HUES48 (cell line): Measurements from ENCODE around the gene CEP70.
"Not testable (repeated sequence)": the region's sequence is repeated elsewhere in the genome, so short reads cannot be mapped to it uniquely, and the experiment has no call there.

Experiments used
- H3K27ac ChIP-seq: one replicate; pipeline ENCODE4 v1.7.0; 2013; ENCODE audit warnings: low read depth, low read length, inconsistent platforms
- H3K27me3 ChIP-seq: 2 replicates; pipeline ENCODE4 v1.6.1; 2013; ENCODE audit warnings: mild to moderate bottlenecking, low read length; ENCODE audit not compliant: control insufficient read depth, insufficient read depth
- H3K36me3 ChIP-seq: 2 replicates; pipeline ENCODE4 v1.6.1; 2013; ENCODE audit warnings: low read length; ENCODE audit not compliant: control insufficient read depth, insufficient read depth
- H3K4me1 ChIP-seq: 2 replicates; pipeline ENCODE4 v1.6.1; 2013; ENCODE audit warnings: mild to moderate bottlenecking, low read length; ENCODE audit not compliant: control insufficient read depth, insufficient read depth
- H3K4me3 ChIP-seq: 2 replicates; pipeline ENCODE4 v1.5.1; 2013; ENCODE audit warnings: mild to moderate bottlenecking, low read depth, low read length
- H3K9ac ChIP-seq: 2 replicates; pipeline ENCODE4 v1.6.1; 2013; ENCODE audit warnings: mild to moderate bottlenecking, low read depth, low read length, moderate library complexity
- H3K9me3 ChIP-seq: 2 replicates; pipeline ENCODE4 v1.6.1; 2013; ENCODE audit warnings: low read length; ENCODE audit not compliant: control insufficient read depth, insufficient read depth

CEP70 gene

DNA sequence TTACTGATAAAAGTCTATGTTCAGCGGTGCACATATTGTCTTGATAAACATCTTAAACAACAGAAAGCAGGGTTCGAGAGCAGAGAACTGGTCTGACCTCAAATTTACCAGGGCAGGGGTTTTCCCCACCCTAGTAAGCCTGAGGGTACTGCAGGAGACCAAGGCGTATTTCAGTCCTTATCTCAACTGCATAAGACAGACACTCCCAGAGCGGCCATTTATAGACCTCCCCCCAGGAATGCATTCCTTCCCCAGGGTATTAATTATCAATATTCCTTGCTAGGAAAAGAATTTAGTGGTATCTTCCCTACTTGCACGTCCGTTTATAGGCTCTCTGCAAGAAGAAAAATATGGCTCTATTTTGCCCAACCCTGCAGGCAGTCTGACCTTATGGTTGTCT is 107.5 kb downstream of the CEP70 start:
- not testable (repeated sequence) for H3K4me1 ChIP-seq, H3K9ac ChIP-seq, H3K4me3 ChIP-seq, H3K36me3 ChIP-seq, H3K27me3 ChIP-seq, H3K27ac ChIP-seq
- H3K9me3 ChIP-seq, result peaks cover 35% of the 10 kb centered on the region

DNA sequence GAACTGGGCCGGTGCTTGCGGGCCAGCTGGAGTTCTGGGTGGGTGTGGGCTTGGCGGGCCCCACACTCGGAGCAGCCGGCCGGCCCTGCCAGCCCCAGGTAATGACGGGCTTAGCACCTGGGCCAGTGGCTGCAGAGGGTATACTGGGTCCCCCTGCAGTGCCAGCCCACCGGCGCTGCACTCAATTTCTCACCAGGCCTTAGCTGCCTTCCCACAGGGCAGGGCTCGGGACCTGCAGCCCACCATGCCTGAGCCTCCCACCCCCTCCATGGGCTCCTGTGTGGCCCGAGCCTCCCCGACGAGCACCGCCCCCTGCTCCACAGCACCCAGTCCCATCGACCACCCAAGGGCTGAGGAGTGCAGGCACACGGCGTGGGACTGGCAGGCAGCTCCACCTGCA is 109.4 kb downstream of the CEP70 start:
- H3K9me3 ChIP-seq, result peaks cover 29% of the 10 kb centered on the region
- H3K27ac ChIP-seq, H3K9ac ChIP-seq, H3K4me1 ChIP-seq, H3K4me3 ChIP-seq, H3K36me3 ChIP-seq, H3K27me3 ChIP-seq: not testable (repeated sequence)

DNA sequence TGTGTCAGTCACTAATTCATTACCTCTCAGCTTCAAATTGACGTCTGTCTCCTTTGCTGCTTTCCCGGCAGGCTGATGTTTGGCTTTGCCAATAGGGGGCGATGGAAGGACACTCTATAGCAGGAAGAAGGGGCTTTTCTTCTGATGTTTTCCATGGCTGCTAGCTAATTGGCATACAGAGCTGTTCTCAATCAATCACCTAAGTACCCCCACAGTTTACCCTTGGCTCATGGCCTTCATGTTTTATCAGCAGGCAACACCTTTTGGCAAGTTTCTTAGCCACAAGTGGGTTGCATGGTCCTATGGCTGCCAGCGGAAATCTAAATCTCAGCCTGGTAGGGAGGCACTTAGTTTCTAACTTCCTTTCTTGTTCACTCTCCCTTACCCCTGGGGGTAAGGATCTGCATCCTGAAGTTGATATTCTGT is 114.6 kb downstream of the CEP70 start:
- Histone ChIP-seq H3K27ac (no peak overlapping the region), H3K4me1 (no peaks in the 10 kb centered on the region), H3K36me3 (peaks cover 13% of the 10 kb centered on the region; the same call in 1 of the 2 replicates), H3K9ac (no peak overlapping the region), H3K9me3 (0 out of 2 replicates have a peak, but pooled peaks cover 6% of the 10 kb centered on the region), H3K27me3 (no peaks in the 10 kb centered on the region), H3K4me3 (no peak overlapping the region)

DNA sequence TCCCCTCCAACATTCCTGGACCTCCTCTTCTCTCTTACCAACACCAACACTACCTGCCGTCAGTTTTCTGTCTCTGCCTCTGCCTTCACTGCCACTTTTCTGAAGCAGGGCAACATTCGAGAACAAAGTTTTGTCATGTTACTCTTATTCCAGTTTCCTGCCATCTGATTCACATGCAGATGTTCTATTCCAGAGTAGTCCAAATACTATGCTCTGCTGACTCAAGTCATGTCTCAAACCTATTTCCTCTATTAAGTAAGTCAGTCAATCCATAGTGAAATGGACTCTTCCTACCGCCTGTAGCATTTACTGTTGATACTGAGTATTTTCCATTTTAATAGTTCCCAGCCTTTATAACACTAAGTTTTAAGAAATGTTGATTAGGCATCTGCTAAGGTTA is 116.3 kb downstream of the CEP70 start:
- Histone ChIP-seq H3K36me3 (peaks cover 16% of the 10 kb centered on the region; the same call in 1 of the 2 replicates), H3K4me1 (no peaks in the 10 kb centered on the region), H3K27me3 (no peaks in the 10 kb centered on the region), H3K4me3 (no peak overlapping the region), H3K9me3 (no peaks in the 10 kb centered on the region), H3K9ac (no peak overlapping the region), H3K27ac (no peak overlapping the region)

DNA sequence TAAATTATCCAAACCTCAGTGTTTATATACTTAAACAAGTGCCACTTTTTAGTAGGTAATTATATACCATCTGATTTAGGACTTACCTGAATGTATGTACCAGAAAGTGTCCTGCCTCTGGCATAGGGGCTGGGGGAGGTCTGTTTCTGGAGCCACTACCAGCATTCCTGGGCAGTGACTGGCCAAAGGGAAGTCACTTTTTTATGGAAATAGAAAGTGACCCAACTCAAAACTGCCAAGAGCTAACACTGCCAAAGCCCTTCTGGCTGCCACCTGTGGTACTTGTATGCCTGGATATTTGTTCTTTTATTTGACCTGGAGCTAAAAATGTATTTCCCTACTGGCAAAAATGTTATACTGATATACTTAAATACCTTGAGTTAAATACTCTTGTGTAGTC is 116.9 kb downstream of the CEP70 start:
- peaks cover 23% of the 10 kb centered on the region; the same call in 1 of the 2 replicates for H3K36me3 ChIP-seq
- no peak overlapping the region for H3K9ac ChIP-seq
- no peaks in the 10 kb centered on the region for H3K27me3 ChIP-seq
- no peak overlapping the region for H3K27ac ChIP-seq
- no peaks in the 10 kb centered on the region for H3K4me1 ChIP-seq
- no peak overlapping the region for H3K4me3 ChIP-seq
- H3K9me3 ChIP-seq, result no peaks in the 10 kb centered on the region

DNA sequence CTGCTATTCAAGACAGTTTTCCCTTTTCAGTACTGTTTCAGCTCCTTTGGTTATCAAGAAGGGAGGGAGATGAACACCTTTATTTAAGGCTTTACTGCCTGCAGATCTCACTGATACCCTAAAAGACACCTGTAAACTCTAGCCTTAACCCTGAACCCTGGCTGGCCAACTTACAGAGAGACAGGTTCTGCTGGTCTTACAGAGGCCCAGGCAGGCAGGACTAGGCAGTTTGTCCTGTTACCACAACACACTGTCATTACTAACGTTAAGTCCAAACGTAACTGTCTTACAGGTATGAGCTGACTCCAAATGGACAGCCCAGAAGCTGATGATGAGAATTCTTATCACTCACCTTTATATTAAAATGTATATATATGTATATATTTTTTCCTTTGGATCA is 117.5 kb downstream of the CEP70 start:
- H3K9ac ChIP-seq, result no peak overlapping the region
- H3K9me3 ChIP-seq, result no peaks in the 10 kb centered on the region
- H3K27me3 ChIP-seq, result no peaks in the 10 kb centered on the region
- H3K4me3 ChIP-seq, result no peak overlapping the region
- no peaks in the 10 kb centered on the region for H3K4me1 ChIP-seq
- peaks cover 23% of the 10 kb centered on the region; the same call in 1 of the 2 replicates for H3K36me3 ChIP-seq
- H3K27ac ChIP-seq, result no peak overlapping the region

DNA sequence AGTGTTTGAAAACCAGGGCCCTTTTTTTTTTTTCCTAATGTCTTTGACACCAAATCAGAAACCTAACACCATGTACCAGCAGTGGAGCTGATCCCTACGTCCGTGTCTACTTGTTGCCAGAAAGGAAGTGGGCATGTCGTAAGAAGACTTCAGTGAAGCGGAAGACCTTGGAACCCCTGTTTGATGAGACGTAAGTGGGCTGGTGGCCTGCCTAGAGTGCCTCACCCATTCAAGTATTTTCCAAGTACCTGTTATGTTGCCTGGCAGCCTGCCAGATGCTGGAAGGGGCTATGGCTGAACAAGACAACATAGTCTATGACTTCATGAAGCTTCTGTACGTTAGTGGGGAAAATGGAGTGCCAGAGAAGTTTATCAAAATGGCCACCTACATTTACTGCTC is 119.9 kb downstream of the CEP70 start:
- Histone ChIP-seq H3K4me1 (no peaks in the 10 kb centered on the region), H3K27me3 (no peaks in the 10 kb centered on the region), H3K4me3 (no peak overlapping the region)

DNA sequence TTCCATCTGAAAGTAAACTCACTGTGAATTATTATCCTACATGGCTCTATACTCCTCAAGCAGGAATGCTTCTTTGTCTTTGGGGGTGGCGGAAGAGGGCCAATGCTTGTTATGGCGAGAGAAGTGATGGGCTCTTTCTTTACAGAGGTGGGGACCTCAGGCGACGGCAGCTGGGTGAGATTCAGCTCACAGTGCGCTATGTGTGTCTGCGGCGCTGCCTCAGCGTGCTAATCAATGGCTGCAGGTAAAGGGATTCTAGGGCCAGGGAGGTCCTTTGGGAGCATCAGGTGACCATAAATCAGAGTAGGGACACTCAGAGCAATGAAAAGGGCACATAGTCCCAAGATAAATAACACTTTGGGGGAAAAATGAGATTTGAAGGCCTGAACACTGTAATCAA is 120.7 kb downstream of the CEP70 start:
- Histone ChIP-seq H3K27me3 (no peaks in the 10 kb centered on the region), H3K4me3 (no peak overlapping the region), H3K27ac (no peak overlapping the region), H3K36me3 (peaks cover 41% of the 10 kb centered on the region; the same call in 1 of the 2 replicates), H3K4me1 (no peaks in the 10 kb centered on the region), H3K9me3 (no peaks in the 10 kb centered on the region), H3K9ac (no peak overlapping the region)

More for the DNA sequence above, 119.9 kb downstream of the CEP70 start:
- no peak overlapping the region for H3K27ac ChIP-seq
- peaks cover 35% of the 10 kb centered on the region; the same call in 1 of the 2 replicates for H3K36me3 ChIP-seq
- H3K9ac ChIP-seq, result no peak overlapping the region
- H3K9me3 ChIP-seq, result no peaks in the 10 kb centered on the region

DNA sequence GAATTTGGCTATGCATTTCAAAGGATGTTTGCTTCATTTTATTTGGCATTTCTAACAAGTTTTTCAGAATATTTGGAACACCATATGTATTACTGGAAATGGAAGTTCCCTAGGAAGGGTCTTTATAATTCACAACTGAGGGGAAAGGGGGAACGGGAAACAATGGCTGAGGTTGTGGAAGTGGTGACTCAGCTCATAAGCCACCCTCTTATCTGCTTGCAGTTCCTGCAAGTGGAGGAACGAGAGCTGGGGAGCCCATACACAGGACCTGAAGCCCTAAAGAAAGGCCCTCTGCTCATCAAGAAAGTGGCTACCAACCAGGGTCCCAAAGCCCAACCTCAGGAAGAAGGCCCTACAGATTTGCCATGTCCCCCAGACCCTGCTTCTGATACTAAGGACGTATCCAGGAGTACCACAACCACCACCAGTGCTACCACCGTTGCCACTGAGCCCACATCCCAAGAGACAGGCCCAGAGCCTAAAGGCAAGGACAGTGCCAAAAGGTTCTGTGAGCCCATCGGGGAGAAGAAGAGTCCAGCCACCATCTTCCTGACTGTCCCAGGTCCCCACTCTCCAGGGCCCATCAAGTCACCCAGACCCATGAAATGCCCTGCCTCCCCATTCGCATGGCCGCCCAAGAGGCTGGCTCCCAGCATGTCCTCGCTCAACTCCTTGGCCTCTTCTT is 121.8 kb downstream of the CEP70 start:
- Histone ChIP-seq H3K36me3 (peaks cover 35% of the 10 kb centered on the region; the same call in 1 of the 2 replicates), H3K9ac (no peak overlapping the region), H3K9me3 (no peaks in the 10 kb centered on the region), H3K27ac (no peak overlapping the region), H3K27me3 (no peaks in the 10 kb centered on the region), H3K4me3 (no peak overlapping the region), H3K4me1 (no peaks in the 10 kb centered on the region)

DNA sequence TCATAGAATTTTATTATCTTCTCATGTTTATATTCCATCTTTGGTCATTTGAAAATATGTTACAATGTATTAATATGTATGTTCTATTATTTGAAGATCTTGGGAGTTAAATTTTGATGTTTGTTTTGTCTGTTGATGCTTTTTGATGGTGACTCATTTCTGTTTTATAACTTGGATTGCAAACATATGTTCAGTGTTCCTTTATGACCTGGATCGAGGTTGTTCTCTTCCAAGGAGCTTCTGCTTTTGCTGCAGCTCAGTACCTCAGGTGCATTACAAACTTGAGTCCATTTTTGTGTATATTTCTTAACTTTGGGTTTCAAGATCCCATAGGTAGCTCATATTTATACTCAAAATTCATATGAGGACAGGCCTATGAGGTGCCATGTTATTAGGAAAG is 122.6 kb downstream of the CEP70 start:
- Histone ChIP-seq H3K27ac (no peak overlapping the region), H3K4me1 (no peaks in the 10 kb centered on the region), H3K27me3 (no peaks in the 10 kb centered on the region), H3K36me3 (peaks cover 33% of the 10 kb centered on the region; the same call in 1 of the 2 replicates), H3K9me3 (no peaks in the 10 kb centered on the region), H3K4me3 (no peak overlapping the region), H3K9ac (no peak overlapping the region)

DNA sequence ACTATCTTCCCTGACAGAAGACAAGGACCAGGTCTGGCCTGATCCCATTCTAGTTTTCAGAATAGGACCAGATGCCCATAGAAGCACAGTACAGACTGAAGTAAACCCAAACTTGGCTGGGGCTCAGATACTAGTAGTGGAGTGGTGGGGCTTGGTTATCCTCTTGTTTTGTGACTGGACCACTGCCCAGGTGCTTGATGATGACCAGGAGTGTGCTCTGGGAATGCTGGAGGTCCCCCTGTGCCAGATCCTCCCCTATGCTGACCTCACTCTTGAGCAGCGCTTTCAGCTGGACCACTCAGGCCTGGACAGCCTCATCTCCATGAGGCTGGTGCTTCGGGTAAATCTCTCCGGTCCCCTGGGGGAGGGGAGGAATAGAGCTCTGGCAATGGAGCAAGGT is 123.4 kb downstream of the CEP70 start:
- H3K4me1 ChIP-seq, result no peaks in the 10 kb centered on the region
- H3K36me3 ChIP-seq, result peaks cover 28% of the 10 kb centered on the region; the same call in 1 of the 2 replicates
- H3K27me3 ChIP-seq, result no peaks in the 10 kb centered on the region
- H3K9ac ChIP-seq, result no peak overlapping the region
- H3K4me3 ChIP-seq, result no peak overlapping the region
- no peaks in the 10 kb centered on the region for H3K9me3 ChIP-seq
- no peak overlapping the region for H3K27ac ChIP-seq
